Right cardiac atrium (tissue), 5 donors: ENCODE measurements around the gene MAGOH. TPM values are rescaled to one million over a fixed set of nuclear protein-coding genes. Genes with fewer than 3 reads are reported as not detected.

Source experiments
- ATAC-seq, 2 donors: fragments of 200-7000 bp; cut with Tn5 transposase; one replicate each; pipeline versions ENCODE4 v1.8.0 to v1.9.1; 2020; ENCODE audit warnings: moderate library complexity in 2 of 2, mild to moderate bottlenecking in 1 of 2
- DNase-seq, 3 donors: peaks; one replicate each; pipeline ENCODE4 v3.0.0-alpha.2; 2020
- H3K27ac ChIP-seq: one replicate; pipeline ENCODE4 v1.5.1; 2013; ENCODE audit warnings: mild to moderate bottlenecking, low read length, control low read depth, moderate library complexity
- H3K27me3 ChIP-seq: one replicate; pipeline ENCODE4 v1.6.1; 2013; ENCODE audit not compliant: control insufficient read depth, insufficient read depth
- H3K4me1 ChIP-seq: one replicate; pipeline ENCODE4 v1.6.1; 2013; ENCODE audit warnings: low read length; ENCODE audit not compliant: control insufficient read depth, insufficient read depth
- H3K4me3 ChIP-seq: one replicate; pipeline ENCODE4 v1.5.1; 2013; ENCODE audit warnings: low read length, control low read depth
- H3K9me3 ChIP-seq: one replicate; pipeline ENCODE4 v1.6.1; 2013; ENCODE audit warnings: low read length; ENCODE audit not compliant: control insufficient read depth
- WGBS: extraction: QIAGEN DNeasy Blood & Tissue Kit; methylation state at CpG from one replicate; pipeline ENCODE4 v1.1.7; 2013; 5-methylcytosine and 5-hydroxymethylcytosine counted together
- intact Hi-C, 4 donors: fragments of 100-400 bp; cut with DNase I; formaldehyde crosslinking; loops; one replicate each; pipeline versions ENCODE4 v1.11.0 to v1.14.0; 2022 to 2023
- polyA plus RNA-seq: library from polyadenylated mRNA; stranded (reverse); fragments of 200-250 nt; gene quantifications from one replicate; pipeline ENCODE4 v1.2.3, GENCODE V29; 2013
- total RNA-seq, 4 donors: library from RNA; stranded (reverse); fragmentation: NEBNext Ultra II Directional; extraction: Animal tissue kit (Norgen Biotek cat#: 25700); gene quantifications; one replicate each; pipeline ENCODE4 v1.2.1, GENCODE V29; 2021
- donor health status: healthy with polysubstance abuse.
- donor health status: DM: no; HTN: yes; CAD: no.
- donor health status: DM: no; HTN: no; CAD: no.
- donor health status: DM: no; HTN: yes; CAD: no; lungs with severe emphysema.
- donor health status: DM: yes; HTN: yes; CAD: no.

MAGOH gene
- total and polyA plus RNA-seq, 5 donors = 19.7 to 59.4 (median 26.1) TPM

- WGBS = 83% methylated on average over 1 of the region's 1 CpG
- Histone ChIP-seq H3K4me1 (no peaks in the 10 kb centered on the region), H3K9me3 (no peaks in the 10 kb centered on the region), H3K4me3 (no peak overlapping the region), H3K27ac (no peak overlapping the region), H3K27me3 (no peaks in the 10 kb centered on the region)
- ATAC-seq (no peak), DNase-seq (no peak)
- intact Hi-C loops = no loop called here
These were observed 31.8 kb upstream of the MAGOH start for GRCh38 chr1:53270107-53270506.

- Histone ChIP-seq H3K4me3 (no peak overlapping the region), H3K9me3 (no peaks in the 10 kb centered on the region), H3K4me1 (no peaks in the 10 kb centered on the region), H3K27me3 (no peaks in the 10 kb centered on the region), H3K27ac (no peak overlapping the region)
- intact Hi-C loops = no loop called here
- no peak for DNase-seq
- no peak for ATAC-seq
These were observed 29.4 kb upstream of the MAGOH start for GRCh38 chr1:53267761-53268160.

GRCh38 chr1:53266038-53266437 lies 27.7 kb upstream of the MAGOH start:
- Histone ChIP-seq H3K9me3 (no peaks in the 10 kb centered on the region), H3K4me3 (no peak overlapping the region), H3K27me3 (no peaks in the 10 kb centered on the region), H3K27ac (no peak overlapping the region), H3K4me1 (no peaks in the 10 kb centered on the region)
- ATAC-seq = no peak
- intact Hi-C loops = no loop called here
- DNase-seq = no peak

- intact Hi-C loops = no loop called here
- no peaks in the 10 kb centered on the region for H3K27me3 ChIP-seq
- no peak for DNase-seq
- H3K9me3 ChIP-seq = no peaks in the 10 kb centered on the region
- 96% methylated on average over 4 of the region's 4 CpGs for WGBS
- H3K27ac ChIP-seq = no peak overlapping the region
- ATAC-seq = no peak
- H3K4me1 ChIP-seq = no peaks in the 10 kb centered on the region
- H3K4me3 ChIP-seq = no peak overlapping the region
These were observed 27.3 kb upstream of the MAGOH start for GRCh38 chr1:53265581-53265980.

GRCh38 chr1:53264048-53264447 lies 25.7 kb upstream of the MAGOH start:
- no peak for ATAC-seq
- Histone ChIP-seq H3K4me1 (no peaks in the 10 kb centered on the region), H3K27ac (no peak overlapping the region), H3K9me3 (no peaks in the 10 kb centered on the region), H3K27me3 (no peaks in the 10 kb centered on the region), H3K4me3 (no peak overlapping the region)
- 96% methylated on average over 11 of the region's 11 CpGs for WGBS
- intact Hi-C loops = no loop called here
- DNase-seq = no peak

- no peak for ATAC-seq
- intact Hi-C loops = no loop called here
- Histone ChIP-seq H3K9me3 (no peaks in the 10 kb centered on the region), H3K27me3 (no peaks in the 10 kb centered on the region), H3K4me1 (no peaks in the 10 kb centered on the region), H3K27ac (no peak overlapping the region), H3K4me3 (no peak overlapping the region)
- WGBS = 90% methylated on average over 3 of the region's 3 CpGs
- no peak for DNase-seq
These were observed 23.7 kb upstream of the MAGOH start for GRCh38 chr1:53262000-53262399.

- 77% methylated on average over 4 of the region's 4 CpGs for WGBS
- H3K27me3 ChIP-seq = no peaks in the 10 kb centered on the region
- DNase-seq = no peak
- ATAC-seq = no peak
- no peak overlapping the region for H3K27ac ChIP-seq
- no peaks in the 10 kb centered on the region for H3K9me3 ChIP-seq
- intact Hi-C loops = no loop called here
- no peak overlapping the region for H3K4me3 ChIP-seq
- H3K4me1 ChIP-seq = no peaks in the 10 kb centered on the region
These were observed 22.4 kb upstream of the MAGOH start for GRCh38 chr1:53260631-53261247.

GRCh38 chr1:53259932-53260331 lies 21.6 kb upstream of the MAGOH start:
- WGBS = 90% methylated on average over 2 of the region's 2 CpGs
- no peak for ATAC-seq

GRCh38 chr1:53258216-53258615 lies 19.9 kb upstream of the MAGOH start:
- H3K9me3 ChIP-seq = no peaks in the 10 kb centered on the region
- DNase-seq (no peak), ATAC-seq (peak in 1 of 2 donors; percentile 21)
- no peaks in the 10 kb centered on the region for H3K27me3 ChIP-seq
- no peak overlapping the region for H3K27ac ChIP-seq
- H3K4me1 ChIP-seq = no peaks in the 10 kb centered on the region
- intact Hi-C loops = no loop called here
- 83% methylated on average over 1 of the region's 1 CpG for WGBS
- no peak overlapping the region for H3K4me3 ChIP-seq

More at GRCh38 chr1:53259932-53260331, 21.6 kb upstream of the MAGOH start:
- no peak for DNase-seq
- Histone ChIP-seq H3K27ac (no peak overlapping the region), H3K9me3 (no peaks in the 10 kb centered on the region), H3K4me1 (no peaks in the 10 kb centered on the region), H3K27me3 (no peaks in the 10 kb centered on the region), H3K4me3 (no peak overlapping the region)
- intact Hi-C loops = no loop called here

- WGBS = 88% methylated on average over 5 of the region's 5 CpGs
- ATAC-seq (no peak), DNase-seq (no peak)
- Histone ChIP-seq H3K4me3 (no peak overlapping the region), H3K27ac (no peak overlapping the region), H3K4me1 (no peaks in the 10 kb centered on the region), H3K27me3 (no peaks in the 10 kb centered on the region), H3K9me3 (no peaks in the 10 kb centered on the region)
- intact Hi-C loops = no loop called here
These were observed 19.2 kb upstream of the MAGOH start for GRCh38 chr1:53257454-53258081.

GRCh38 chr1:53256511-53257453 lies 18.5 kb upstream of the MAGOH start:
- no peak overlapping the region for H3K4me3 ChIP-seq
- H3K27ac ChIP-seq = no peak overlapping the region
- H3K4me1 ChIP-seq = no peaks in the 10 kb centered on the region
- H3K9me3 ChIP-seq = no peaks in the 10 kb centered on the region
- WGBS = 73% methylated on average over 11 of the region's 11 CpGs
- H3K27me3 ChIP-seq = no peaks in the 10 kb centered on the region
- DNase-seq = no peak
- ATAC-seq = peak in 1 of 2 donors; percentile 40
- intact Hi-C loops = no loop called here
